Esophagus muscularis mucosa (tissue), 4 donors: ENCODE measurements around the gene BCL11B. TPM values are rescaled to one million over a fixed set of nuclear protein-coding genes. Genes with fewer than 3 reads are reported as not detected.

Experiments
- DNase-seq: peaks from one replicate; pipeline ENCODE4 v3.0.0-alpha.2; 2017; ENCODE audit errors: extremely low spot score
- H3K27ac ChIP-seq, 4 donors: fragments of 200-600 bp; sonication (generic); replicated peaks in 1 of 4; 1 replicate in 3 of 4; 2 replicates in 1 of 4; pipeline ENCODE4 v1.5.1; 2016 to 2019; ENCODE audit warnings: mild to moderate bottlenecking in 1 of 4
- H3K27me3 ChIP-seq, 4 donors: fragments of 200-600 bp; sonication (generic); one replicate each; pipeline versions ENCODE4 v1.5.1 to v1.6.0; 2016 to 2019
- H3K36me3 ChIP-seq, 4 donors: fragments of 200-600 bp; sonication (generic); one replicate each; pipeline ENCODE4 v1.5.1; 2016 to 2019
- H3K4me1 ChIP-seq, 4 donors: fragments of 200-600 bp; sonication (generic); one replicate each; pipeline ENCODE4 v1.5.1; 2016 to 2019
- H3K4me3 ChIP-seq, 4 donors: fragments of 200-600 bp; sonication (generic); 1 replicate in 2 of 4; 2 replicates in 2 of 4; pipeline ENCODE4 v1.5.1; 2016 to 2019; ENCODE audit warnings: mild to moderate bottlenecking in 4 of 4, moderate library complexity in 1 of 4
- H3K9me3 ChIP-seq, 4 donors: fragments of 200-600 bp; sonication (generic); 1 replicate in 3 of 4; 2 replicates in 1 of 4; pipeline ENCODE4 v1.5.1; 2016 to 2019
- EP300 ChIP-seq: sonication (generic); formaldehyde crosslinking; IDR thresholded peaks from one replicate; pipeline ENCODE4 v1.6.1; 2017; ENCODE audit warnings: antibody characterized with exemption
- POLR2A ChIP-seq: fragments of 450-650 bp; IDR thresholded peaks from one replicate; pipeline ENCODE4 v1.6.1; 2017; ENCODE audit warnings: antibody characterized with exemption, moderate library complexity, mild to moderate bottlenecking, low read depth
- POLR2AphosphoS5 ChIP-seq, 2 donors: sonication (generic); formaldehyde crosslinking; IDR thresholded peaks; one replicate each; pipeline ENCODE4 v1.6.1; 2017; ENCODE audit warnings: antibody characterized with exemption in 2 of 2
- WGBS: methylation state at CpG from one replicate; pipeline ENCODE4 v1.1.5; 2018; 5-methylcytosine and 5-hydroxymethylcytosine counted together
- intact Hi-C: fragments of 100-400 bp; cut with DNase I; formaldehyde crosslinking; loops from one replicate; pipeline ENCODE4 v1.15.1; 2023
- total RNA-seq, 4 donors: library from RNA; depleted of rRNA; stranded (reverse); fragments of >200 nt; gene quantifications; one replicate each; pipeline versions ENCODE4 v1.1.0 to v1.2.1, GENCODE V29; 2016
- TF ChIP-seq, protein P1 (sequence below), 3 experiments: fragments of 200-600 bp in 2 of 3; fragments of 450-650 bp in 1 of 3; sonication (generic) in 2 of 3; IDR thresholded peaks; one replicate each; pipeline ENCODE4 v1.5.1; 2017 to 2019; ENCODE audit warnings: antibody characterized with exemption in 3 of 3, mild to moderate bottlenecking in 2 of 3, moderate library complexity in 1 of 3

Gene BCL11B
- total RNA-seq, 4 donors from 2014 or later, result 0.34 to 0.65 (median 0.46) TPM

DNA sequence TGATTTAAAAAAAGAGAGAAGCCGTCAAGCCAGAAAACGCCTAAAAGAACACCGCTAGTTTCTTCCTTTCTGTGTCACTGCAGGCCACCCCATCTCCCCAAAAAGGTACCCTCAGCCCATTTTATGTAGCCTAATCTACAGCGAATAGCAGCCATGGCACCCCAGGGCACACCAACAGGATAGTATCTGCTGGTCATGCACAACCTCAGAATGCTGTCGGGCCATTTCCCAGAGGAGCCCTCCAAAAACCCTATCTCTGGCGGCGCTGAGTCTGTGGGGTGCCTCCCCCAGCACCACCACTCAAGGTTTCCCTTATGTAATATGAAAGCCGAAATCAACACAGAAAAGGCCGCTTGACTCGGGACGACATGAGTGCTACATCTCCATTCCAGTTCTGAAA is 98.9 kb downstream of the BCL11B start:
- H3K9me3 ChIP-seq, result no peaks in the 10 kb centered on the region
- no peak overlapping the region for H3K27ac ChIP-seq
- H3K4me3 ChIP-seq, result no peak overlapping the region
- intact Hi-C loops, result no loop called here
- no peaks in the 10 kb centered on the region for H3K36me3 ChIP-seq
- DNase-seq, result no peak
- 85% methylated on average over 11 of the region's 11 CpGs for WGBS
- H3K27me3 ChIP-seq, result peaks cover 0 to 3% (median 0%) of the 10 kb centered on the region in 4 donors
- TF ChIP-seq, protein P1, sequence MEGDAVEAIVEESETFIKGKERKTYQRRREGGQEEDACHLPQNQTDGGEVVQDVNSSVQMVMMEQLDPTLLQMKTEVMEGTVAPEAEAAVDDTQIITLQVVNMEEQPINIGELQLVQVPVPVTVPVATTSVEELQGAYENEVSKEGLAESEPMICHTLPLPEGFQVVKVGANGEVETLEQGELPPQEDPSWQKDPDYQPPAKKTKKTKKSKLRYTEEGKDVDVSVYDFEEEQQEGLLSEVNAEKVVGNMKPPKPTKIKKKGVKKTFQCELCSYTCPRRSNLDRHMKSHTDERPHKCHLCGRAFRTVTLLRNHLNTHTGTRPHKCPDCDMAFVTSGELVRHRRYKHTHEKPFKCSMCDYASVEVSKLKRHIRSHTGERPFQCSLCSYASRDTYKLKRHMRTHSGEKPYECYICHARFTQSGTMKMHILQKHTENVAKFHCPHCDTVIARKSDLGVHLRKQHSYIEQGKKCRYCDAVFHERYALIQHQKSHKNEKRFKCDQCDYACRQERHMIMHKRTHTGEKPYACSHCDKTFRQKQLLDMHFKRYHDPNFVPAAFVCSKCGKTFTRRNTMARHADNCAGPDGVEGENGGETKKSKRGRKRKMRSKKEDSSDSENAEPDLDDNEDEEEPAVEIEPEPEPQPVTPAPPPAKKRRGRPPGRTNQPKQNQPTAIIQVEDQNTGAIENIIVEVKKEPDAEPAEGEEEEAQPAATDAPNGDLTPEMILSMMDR (IDR thresholded peaks at IDR 0.05), result no peak
- no peak for TF ChIP-seq EP300
- TF ChIP-seq POLR2AphosphoS5 (IDR thresholded peaks at IDR 0.05), result no peak
- TF ChIP-seq POLR2A, result no peak
- H3K4me1 ChIP-seq, result no peaks in the 10 kb centered on the region

DNA sequence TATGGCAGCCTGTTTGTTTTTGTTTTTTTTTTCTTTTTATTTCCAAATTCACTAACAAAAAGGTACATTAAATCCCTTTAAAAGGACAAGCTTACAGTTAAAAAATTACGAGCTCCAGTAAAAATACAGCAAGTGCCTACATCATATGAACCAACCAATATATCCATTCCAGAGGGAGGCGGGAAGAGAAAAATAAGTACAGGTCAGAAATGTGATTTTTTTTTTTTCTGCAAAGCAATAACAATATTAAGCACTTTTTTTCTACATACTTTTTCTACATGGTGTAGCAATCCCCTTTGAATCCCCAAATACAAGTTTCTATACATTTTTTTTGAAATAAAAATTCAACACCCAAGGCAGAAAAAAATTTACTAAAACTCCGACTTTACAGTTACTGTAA is 100.6 kb downstream of the BCL11B start:
- DNase-seq, result no peak
- Histone ChIP-seq H3K4me3 (no peak overlapping the region), H3K27me3 (peaks cover 0 to 3% (median 0%) of the 10 kb centered on the region in 4 donors), H3K9me3 (no peaks in the 10 kb centered on the region), H3K36me3 (no peaks in the 10 kb centered on the region), H3K4me1 (no peaks in the 10 kb centered on the region), H3K27ac (no peak overlapping the region)
- TF ChIP-seq, protein P1 (IDR thresholded peaks at IDR 0.05), result no peak
- no peak for TF ChIP-seq POLR2AphosphoS5 (IDR thresholded peaks at IDR 0.05)
- TF ChIP-seq EP300, result no peak
- no peak for TF ChIP-seq POLR2A
- WGBS, result 89% methylated on average over 3 of the region's 3 CpGs
- intact Hi-C loops, result no loop called here

DNA sequence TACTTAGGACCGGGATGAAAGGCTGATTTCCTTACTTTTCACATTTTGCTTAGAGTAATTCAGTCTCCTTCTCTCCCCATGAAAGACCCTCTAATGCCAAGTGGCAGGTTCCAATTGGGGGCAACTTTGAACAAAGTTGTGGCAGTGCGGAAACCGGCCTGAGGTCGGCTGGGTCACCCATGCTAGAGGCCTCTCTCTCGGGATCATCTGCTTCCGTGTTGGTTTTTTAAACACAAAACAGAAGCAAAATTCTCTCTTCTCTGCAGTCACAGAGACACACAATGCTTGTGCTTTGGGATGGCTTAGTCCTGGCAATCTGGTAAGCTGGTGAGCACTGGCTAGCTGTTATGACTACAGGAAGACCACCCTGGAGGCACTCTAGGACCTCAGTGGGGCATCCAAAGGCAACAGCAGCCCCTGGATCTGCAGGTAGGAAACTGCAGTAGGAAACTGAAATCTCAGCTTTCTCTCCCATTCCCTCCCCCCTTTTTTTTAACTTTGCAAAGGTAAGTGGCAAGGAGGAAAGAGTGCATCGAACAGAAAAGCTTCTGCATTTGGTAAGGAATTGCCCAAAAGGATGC is 102.1 kb downstream of the BCL11B start:
- H3K27me3 ChIP-seq, result peaks cover 0 to 3% (median 0%) of the 10 kb centered on the region in 4 donors
- TF ChIP-seq POLR2AphosphoS5 (IDR thresholded peaks at IDR 0.05), result no peak
- TF ChIP-seq, protein P1 (IDR thresholded peaks at IDR 0.05), result no peak
- TF ChIP-seq POLR2A, result no peak
- TF ChIP-seq EP300, result no peak
- H3K4me1 ChIP-seq, result no peaks in the 10 kb centered on the region
- no peaks in the 10 kb centered on the region for H3K9me3 ChIP-seq
- intact Hi-C loops, result no loop called here
- no peak overlapping the region for H3K4me3 ChIP-seq
- H3K36me3 ChIP-seq, result no peaks in the 10 kb centered on the region
- 86% methylated on average over 7 of the region's 7 CpGs for WGBS
- no peak overlapping the region for H3K27ac ChIP-seq
- no peak for DNase-seq

DNA sequence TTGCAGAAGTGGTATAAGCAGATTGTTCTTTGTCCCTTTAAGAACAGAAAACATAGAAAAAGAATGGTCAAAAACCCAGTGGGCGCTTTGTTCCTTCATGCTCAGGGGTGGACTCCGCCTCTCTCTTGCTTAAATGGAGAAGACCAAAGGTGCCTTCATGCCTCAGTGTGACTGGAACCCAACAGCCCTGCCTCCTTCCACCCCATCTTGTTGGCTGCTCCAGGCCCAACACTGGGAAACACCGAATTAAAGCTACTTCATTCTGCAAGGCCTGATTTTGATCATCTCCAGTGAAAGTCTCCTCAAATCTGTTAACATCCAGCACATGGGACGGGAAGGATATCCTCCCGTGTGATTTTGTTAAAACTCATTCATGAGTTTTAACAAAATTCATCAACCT is 103.7 kb downstream of the BCL11B start:
- TF ChIP-seq POLR2AphosphoS5 (IDR thresholded peaks at IDR 0.05) (no peak), POLR2A (no peak), EP300 (no peak)
- TF ChIP-seq, protein P1 (IDR thresholded peaks at IDR 0.05), result no peak
- no peak overlapping the region for H3K27ac ChIP-seq
- H3K4me1 ChIP-seq, result no peaks in the 10 kb centered on the region
- no peaks in the 10 kb centered on the region for H3K36me3 ChIP-seq
- intact Hi-C loops, result no loop called here
- H3K4me3 ChIP-seq, result no peak overlapping the region
- no peaks in the 10 kb centered on the region for H3K9me3 ChIP-seq
- H3K27me3 ChIP-seq, result peaks cover 0 to 3% (median 0%) of the 10 kb centered on the region in 4 donors
- 93% methylated on average over 5 of the region's 5 CpGs for WGBS
- no peak for DNase-seq

DNA sequence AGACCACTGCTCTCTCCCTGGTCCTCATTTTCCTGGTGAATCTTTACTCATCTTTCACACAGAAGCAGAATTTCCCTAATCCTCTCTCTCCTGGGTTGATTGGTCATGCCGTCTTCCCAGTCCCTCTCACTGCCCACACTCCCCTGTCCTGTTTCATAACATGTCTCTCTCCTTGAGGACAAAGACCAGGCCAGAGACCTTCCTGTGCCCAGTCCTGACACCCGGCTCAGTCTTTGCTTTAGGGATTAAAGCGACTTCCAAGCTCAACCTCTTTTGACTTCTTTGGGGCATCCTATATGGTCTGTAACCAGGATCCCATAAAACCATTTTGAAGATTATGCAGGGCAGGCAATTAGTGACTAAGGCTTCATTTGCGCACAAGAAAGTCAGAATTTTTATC is 105.5 kb downstream of the BCL11B start:
- peaks cover 0 to 3% (median 0%) of the 10 kb centered on the region in 4 donors for H3K27me3 ChIP-seq
- no peaks in the 10 kb centered on the region for H3K4me1 ChIP-seq
- no peak overlapping the region for H3K4me3 ChIP-seq
- no peaks in the 10 kb centered on the region for H3K36me3 ChIP-seq
- TF ChIP-seq, protein P1 (IDR thresholded peaks at IDR 0.05), result no peak
- TF ChIP-seq EP300, result no peak
- no peak for TF ChIP-seq POLR2A
- no peak for TF ChIP-seq POLR2AphosphoS5 (IDR thresholded peaks at IDR 0.05)
- DNase-seq, result no peak
- no peak overlapping the region for H3K27ac ChIP-seq
- H3K9me3 ChIP-seq, result peaks cover 0 to 1% (median 0%) of the 10 kb centered on the region in 4 donors
- 87% methylated on average over 4 of the region's 4 CpGs for WGBS
- intact Hi-C loops, result no loop called here
